ENCODE results near the gene ZBTB45.

The ZBTB45 gene

DNA sequence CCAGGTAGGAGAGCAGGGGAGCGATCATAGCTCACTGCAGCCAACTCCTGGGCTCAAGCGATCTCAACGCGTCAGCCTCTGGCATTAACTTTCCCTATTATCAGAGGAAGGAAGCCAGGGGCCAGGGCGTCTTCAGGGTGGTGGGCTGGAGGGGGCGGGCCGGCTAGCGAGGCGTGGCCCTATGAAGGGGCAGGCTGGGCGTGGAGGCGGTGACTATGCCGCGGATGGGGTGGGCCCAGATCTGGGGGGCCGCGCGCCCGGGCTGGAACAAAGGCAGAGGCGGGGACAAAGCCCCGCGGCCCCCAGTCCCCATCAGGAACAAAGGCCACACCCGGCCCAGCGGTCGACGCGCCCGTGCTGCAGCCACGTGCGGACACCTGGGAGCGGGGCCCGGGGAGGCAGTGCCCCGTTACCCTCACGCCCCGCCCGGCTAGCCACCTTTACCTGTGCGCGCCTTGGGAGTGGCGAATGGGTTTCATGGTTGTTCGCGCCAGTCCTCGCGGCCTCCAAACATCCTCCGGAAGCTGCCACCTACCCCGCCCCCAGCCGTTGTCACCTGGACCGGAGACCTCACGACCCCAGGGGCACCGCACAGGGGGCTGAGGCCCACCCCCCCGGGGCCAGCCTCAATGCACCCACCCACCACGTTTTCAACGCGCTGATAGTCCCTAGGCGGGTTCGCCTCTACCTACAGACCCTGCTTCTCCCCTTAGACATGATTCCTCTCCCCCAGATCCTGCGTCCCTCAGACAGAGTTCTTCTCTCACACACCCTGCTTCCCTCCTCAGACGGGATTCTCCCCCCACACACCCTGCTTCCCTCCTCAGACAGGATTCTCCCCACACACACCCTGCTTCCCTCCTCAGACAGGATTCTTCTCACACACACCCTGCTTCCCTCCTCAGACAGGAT is 18.9 kb upstream of the ZBTB45 start:
- no peak for DNase-seq

DNA sequence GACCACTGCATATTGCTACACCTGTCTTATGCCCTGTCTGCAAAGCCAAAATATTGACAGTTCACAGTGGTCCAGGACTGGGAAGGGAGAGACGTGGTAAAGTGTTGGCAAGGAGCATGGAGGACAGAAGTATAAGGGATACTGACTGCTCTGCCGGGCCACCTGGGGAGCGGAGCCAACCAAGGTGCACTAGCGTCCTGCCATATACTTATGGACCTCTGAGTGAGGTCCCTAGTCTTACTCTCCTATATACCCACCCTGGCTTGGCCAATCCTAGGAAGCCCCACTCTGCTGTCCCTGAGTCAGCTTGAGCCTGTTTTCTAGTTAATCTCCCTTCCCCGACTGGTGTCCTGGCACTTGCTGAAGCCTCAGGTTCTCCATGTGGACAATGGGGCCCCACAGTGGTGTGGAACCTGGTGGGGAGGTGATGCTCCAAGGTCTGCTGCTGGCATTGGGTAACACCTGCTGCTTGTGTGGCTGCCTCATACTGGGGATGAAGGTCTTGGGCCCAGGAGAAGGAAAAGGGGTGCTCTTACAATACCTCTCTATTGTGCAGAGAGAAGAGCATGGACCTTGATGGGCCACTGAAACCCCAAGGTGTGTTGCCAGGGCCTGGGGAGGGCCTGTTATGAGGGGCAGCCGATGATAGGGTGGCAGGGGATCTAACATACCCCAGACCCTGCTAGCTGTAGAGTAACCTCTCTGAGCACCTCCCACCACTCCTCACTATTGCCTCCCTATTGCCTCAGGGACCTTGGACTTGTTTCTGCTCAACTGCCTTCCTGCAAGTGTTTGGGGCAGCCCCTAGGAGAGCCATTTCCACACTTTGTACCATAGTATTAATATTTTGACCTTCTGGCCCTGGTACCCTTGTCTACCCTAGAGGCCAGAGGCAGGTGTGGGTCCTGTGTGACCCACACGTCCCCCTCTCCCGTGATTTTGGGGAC is 17.5 kb upstream of the ZBTB45 start:
- no peak for DNase-seq

DNA sequence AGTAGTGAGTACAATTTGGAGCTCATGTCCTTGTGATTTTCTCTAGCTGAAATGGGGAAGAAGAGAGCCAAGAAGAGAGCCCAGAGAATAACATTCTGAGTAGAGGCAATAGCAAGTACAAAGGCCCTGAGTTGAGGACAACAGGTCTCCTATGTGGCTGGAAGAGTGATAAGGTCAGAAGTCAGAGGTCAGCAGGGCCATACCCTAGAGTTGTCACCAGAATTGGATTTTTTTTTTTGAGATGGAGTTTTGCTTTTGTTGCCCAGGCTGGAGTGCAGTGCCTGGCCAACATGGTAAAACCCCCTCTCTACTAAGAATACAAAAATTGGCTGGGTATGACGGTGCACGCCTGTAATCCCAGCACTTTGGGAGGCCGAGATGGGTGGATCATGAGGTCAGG is 16.2 kb upstream of the ZBTB45 start:
- DNase-seq: no peak

DNA sequence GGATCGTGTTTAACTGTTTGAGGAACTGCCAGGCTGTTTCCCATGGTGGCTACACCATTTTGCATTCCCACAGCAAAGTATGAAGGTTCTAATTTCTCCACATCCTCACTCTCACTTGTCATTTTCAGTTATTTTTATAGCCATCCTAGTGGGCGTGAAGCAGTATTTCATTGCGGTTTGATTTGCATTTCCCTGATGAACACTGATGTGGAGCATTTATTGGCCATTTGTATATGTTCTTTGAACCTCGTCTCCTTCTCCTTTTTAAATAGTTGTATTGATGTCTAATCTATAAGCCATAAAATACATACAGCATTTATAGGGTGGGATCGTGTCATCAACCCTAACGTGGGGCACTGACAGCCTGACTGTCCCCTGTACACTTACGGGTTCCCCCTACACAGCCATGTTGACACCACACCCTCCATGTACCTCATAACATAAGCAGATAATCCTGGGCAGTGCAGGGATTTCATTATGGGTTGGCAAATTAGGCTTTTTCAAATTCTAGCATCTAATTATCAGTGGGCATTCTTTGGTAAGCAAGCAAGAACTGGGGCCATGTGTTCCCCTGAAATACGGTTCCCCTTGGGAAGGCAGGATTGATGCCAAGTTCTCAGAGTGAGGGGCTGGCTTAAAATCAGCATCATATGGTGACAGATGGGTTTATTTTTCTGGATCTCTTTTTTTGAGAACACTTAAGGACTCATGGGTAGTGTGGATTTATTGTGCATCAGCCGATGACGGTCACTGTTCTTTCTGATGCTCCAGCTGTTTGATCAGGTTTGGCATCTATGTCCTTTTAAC is 11.6 kb upstream of the ZBTB45 start:
- no peak for DNase-seq

DNA sequence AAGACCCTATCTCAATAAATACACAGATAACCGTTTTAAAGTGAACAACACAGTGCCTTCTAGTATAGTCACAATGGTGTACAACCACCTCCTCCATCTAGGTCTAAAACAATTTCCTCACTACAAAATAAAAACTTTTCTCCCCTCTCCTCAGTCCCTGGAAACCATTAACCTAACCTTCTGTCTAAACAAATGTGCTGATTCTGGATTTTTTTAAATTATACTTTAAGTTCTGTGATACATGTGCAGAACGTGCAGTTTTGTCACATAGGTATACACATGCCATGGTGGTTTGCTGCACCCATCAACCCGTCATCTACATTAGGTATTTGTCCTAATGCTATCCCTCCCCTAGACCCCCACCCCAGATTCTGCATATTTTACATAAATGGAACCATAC is 9.8 kb upstream of the ZBTB45 start:
- DNase-seq: no peak

DNA sequence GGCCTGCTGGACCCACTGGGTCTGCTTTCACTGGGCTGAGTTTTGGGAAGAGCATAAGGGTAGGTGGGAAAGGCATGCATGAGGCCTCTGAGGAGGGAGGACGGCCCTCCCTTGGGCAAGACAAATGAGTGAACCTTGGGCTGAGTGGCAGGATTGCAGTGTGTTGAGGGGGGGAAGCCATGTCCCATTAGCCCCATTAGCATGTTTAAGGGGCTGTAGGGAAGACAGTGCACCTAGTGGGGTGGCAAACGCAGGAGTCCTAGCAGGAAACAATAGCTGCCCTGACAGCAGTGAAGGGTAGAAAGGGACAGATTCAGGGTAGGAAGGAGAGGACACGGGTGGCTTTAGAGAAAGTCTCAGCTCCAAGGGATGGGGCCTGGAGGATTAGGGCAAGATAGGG is 3.1 kb upstream of the ZBTB45 start:
- DNase-seq: no peak

DNA sequence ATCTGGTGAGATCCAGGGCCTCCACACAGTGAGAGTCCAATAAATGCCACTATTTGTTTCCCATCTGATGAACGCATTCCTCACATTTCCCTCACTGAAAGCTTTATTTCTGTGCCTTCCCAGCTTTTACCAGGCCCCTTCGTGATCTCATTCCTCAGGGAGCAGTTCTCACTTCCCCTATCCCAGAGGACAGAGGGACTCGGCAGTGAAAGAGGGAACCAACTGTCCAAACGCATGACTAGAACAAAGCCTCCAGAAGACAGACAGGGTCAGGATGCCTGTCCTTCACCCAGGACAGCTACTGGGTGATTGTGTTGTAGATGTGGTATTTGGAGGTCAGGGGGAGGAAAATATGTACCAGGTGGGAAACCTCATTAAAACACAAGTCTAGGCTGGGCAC is 2.0 kb upstream of the ZBTB45 start:
- DNase-seq: no peak

DNA sequence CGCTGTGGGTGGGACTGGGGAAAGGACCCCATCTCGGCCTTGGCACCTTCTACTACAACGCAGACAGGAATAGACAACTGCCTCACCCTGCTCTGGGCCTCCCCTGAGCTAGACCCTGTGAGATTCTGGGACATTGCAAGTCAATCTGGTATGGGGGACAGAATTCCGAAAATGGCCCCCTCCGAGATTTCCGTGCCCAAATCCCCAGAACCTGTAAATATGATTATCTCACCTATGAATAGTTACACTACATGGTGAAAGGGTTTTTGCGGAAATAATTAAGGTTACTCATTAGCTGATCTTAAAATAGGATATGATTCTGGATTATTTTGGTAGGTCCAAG is 618 bp upstream of the ZBTB45 start:
- DNase-seq: no peak

DNA sequence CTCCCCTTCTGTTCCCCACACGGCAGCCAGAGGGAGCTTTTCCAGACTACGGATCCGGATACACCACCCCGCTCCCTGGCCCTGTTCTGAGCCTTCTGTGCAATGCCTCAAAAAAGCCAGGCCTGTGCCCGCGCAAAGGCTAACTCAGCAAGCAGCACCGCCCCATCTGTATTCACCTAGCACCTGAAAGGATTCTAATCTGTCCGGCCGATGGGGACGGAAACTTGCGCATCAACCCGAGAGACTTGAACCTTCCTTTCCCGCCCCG is 589 bp downstream of the ZBTB45 start:
- peak; percentile 68 for DNase-seq

DNA sequence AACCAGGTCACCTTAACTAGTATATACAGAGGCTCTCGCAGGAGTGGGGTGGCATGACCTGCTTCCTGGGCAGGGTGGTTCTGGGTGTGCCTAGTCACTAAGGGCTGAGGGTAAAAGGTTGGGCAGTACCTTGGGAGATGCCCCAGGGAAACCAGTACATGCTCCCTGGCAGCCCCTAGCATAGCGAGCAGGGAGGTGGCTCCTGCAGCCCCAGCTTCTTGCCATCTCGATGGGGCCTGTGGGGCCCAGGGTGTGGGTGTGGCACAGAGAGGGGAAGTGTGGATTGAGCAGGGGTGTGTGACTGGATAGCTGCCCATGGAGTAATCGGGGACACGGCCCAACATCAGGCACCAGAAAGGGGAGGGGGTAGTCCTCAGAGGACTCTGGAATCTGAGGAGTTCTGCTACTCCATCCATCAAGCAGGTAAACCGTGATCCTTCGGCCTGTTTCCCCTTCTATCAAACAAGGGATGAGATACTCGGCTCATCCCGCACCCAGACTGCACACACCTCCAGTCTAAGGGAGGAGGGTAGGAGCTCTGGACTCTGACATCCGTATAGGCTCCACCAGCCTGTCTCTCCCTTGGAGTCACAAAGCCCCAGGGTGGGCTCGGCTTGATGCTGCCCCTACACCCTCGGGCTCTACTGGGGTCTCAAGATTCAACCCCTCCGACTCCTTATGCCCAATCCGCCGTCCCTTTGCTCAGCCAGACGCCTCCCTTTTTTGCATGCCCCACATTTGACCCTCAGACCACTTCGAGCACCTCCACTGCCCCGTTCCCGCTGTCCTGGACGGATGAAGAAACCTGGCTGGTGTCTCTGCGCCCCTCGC is 1.1 kb downstream of the ZBTB45 start:
- DNase-seq: no peak

DNA sequence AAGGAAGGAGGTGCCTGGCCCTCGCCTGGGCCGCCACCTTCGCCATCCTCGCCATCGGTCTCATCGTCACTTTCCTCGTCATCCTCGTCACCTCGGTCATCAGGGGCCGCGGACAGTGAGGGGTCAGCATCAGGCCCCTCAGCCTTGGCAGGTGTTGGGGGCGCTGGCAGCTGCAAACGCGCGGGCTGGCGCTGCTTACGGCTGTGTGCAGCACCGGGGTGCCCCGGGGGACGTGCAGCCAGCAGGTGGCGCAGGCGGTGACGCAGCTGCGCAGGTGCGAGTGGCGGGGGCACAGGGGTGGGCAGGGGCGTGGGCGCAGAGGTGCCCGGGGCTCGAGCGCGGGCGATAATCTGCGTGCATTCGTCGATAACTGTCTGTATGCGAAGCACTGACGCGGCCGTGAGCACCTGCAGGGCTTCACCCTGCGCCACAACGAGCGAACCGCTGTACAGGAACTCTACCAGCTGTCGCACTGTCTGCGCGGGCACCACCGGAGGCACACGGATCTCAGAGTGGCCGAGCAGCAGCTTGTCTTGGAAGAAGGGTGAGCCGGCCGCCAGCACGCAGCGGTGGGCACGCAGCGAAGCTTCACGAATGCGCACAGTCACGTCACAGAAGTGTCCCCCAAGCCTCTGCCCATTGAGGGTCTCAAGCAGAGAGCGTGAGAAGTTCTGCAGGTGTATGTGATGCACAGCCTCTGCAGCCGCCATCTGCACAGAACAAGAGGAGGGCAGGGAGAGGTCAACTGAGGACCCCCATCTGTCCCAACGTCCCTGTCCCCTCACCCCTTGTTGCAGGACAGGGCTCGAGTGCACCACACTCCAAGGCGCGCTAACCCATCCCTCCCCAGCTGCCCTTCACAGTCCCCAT is 2.4 kb downstream of the ZBTB45 start:
- DNase-seq: no peak

DNA sequence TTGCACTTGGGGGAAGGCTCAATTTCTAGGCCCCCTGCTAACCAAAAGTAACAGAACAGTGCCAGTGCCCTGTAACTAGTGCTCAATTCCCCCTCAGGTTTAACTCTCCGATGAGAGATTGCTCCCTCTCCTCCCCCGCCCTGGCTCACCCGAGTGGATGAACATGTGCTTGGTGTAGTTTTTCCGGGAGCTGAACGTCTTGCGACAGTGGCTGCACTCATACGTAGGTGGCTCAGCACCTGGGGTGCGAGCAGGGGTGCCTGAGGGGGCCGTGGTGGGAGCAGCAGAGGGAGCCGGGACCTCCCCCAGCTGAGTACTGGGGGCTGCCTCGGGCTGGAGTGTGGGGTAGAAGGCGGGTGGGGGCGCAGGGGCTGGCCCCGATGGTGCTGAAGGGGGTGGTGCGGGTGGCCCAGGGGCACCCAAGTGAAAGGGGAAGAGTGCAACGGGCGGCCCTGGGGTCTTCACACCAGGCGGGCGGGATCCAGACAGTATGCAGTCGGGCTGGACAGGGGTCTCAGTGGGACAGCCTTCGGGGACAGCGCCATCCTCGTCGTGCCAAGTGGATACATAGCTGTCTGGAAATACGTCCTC is 3.3 kb downstream of the ZBTB45 start:
- DNase-seq: no peak

DNA sequence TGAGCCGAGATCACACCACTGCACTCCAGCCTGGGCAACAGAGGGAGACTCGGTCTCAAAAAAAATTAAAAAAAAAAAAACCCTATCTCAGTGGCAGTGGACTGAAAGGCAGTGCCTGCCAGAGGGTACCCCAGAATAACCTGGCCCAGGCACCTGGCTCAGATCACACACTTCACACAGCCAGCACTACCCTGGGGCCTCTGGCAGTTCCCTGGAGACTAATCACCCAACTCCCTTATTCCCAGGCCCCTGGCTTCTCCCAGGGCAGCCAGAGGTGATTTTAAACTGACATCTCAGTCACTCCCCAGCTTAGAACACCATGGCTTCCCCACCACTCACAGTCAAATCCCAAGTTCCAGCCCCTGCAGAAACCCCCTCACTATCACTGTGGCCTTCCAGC is 4.4 kb downstream of the ZBTB45 start:
- no peak for DNase-seq

DNA sequence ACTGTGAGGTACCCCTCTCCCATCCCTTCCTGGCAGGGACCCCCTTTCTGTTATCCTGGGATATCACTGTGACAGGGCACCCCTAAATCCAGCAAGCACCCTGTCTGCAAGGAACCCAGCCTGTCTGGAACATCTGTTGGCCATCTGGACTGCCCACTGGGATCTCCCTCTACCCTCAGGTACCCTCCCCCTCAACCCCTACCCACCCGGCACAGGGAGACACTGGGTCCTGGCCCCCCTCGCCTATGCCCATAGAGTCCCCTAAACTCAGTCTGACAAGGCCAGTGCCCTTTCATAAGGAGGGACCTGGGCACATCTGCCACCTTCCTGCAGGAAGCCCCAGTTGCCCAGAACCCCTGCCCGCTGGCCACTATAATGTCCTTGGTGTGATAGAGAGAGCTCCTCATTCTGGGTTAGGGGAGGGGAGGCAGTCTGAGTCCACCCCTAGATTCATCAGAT is 5.0 kb downstream of the ZBTB45 start:
- no peak for DNase-seq

DNA sequence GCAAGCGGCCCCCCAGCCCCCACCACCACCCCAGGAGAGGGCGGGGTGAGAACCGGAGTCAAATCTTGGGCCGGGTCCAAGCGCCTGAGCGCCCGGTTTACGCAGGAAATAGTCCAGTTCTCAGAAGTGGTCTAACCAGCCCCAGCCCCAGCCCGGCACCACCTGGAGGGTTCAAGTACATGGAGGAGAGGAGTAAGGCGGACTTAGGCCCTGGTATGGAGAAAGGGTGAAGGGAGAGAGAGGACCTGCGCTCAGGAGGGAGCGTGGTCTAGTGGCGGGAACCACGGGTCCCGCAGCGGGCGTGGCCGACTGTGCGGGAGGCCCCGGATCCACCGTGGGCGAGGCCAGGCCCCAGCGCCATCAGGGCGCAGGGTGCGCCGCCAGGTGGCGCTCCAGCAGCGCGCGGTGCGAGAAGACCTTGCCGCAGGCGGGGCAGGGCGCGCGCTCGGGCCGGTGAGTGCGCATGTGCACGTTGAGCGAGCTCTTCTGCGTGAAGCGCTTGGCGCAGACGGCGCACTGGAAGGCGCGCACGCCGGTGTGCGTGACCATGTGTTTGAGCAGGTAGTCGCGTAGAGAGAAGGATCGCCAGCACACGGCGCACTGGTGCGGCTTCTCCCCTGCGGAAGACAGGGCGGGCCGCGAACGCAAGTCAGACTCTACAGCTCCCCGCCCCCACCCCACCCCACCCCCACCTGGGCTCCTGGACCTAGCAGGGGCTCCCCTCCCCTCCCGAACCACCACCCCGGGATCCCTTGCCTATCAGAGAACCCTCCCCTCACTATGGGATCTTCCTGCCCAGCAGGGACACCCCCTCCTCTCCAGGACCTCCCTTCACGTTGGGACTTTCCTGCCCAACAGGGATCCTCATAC is 5.7 kb downstream of the ZBTB45 start:
- DNase-seq: peak; percentile 59

DNA sequence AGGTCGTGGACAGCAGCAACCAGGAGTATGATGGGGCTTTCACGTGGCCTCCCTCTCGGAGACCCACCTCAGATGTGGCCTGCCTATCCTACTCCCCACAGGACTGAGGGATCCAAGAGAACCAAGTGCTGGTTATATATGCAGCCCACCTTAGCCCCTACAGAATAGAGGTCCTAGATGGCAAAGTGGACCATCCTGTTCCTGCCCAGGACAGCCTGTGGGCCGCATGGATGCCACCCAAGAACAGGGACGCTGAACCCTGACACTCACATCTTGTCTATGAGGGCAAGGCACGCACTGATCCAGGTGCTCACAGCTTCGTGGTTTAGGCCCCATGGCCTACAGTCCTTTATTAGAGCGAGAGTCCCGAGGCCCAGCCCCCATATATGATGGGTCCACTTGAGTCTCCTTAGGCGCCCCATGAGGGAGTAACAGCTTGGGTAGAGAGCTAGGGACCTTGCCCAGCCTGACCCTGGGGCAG is 6.4 kb downstream of the ZBTB45 start:
- DNase-seq: no peak

DNA sequence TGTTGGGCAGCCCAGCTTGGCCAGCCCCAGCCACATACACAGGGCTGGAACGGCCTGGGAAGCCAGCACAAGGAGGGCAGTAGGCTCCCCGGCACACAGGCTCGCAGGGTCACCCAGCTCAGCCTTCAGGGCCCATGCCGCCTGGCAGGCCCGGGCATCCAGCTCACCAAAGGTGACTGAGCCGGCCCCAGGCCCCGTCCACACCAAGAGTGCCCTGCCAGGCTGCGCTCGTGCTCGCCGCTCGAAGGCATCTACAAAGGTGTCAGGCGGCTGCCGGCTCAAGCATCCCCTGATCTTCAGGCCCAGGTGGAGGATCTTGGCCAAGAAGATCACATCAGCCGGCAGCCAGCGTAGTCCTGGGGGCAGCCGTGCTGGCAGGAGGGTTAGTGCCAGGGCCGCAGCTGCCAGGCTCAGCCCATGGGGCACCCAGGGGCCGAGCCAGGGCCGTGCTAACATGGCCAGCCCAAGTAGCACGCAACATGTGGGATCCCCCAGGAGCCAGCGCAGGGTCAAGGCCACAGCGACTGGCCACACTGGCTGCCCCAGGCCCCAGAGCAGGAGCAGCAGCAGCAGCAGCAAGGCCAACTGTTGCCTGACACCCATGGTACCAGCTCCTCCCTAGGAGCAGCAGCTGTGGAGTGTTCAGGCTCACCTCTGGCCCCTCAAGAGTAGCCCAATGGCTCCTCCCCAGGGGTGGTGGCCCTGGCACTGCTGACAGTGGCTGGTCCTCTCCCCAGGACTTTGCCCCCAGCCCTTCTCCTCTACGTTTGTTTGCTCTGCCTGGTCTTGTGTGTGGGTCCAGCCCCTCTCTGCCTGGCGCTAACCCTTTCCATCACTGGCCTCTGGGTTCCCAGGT is 8.0 kb downstream of the ZBTB45 start, which contains the start of gene SLC27A5:
SLC27A5 (minus strand) TSS at position 640 of the 856 bp plus-strand sequence; CDS start at position 603, 37 bp downstream.
- no peak for DNase-seq

DNA sequence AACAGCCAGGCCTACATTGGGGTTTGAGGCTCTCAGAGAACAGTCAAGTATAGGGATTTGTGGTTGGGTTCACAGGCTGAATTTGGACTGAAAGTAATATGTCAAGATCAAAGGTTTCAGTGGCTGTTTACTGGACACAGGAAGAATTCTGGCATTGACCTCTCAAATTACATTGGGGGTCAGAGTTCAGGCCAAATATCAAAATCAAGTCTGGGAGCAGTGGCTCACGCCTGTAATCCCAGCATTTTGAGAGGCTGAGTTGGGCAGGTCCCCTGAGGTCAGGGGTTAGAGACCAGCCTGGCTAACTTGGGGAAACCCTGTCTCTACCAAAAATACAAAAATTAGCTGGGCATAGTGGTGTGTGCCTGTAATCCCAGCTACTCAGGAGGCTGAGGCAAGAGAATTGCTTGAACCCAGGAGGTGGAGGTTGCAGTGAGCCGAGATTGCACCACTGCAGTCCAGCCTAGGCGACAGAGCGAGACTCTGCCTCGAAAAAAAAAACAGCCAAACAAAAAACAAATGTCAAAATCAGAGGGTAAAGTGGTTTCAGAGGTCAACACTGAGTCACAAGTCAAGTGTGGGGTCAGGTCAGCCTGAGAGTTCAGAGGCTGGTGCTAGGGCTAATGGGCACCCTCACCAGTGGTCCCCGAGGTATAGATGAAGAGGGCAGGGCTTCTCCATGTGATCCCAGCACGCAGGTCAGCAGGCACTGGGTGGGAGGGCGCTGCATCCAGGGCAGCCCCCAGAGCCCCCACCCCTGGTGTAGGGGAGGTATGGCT is 9.3 kb downstream of the ZBTB45 start:
- DNase-seq: no peak
